B cell (primary cell): ENCODE data around the gene ADAMTSL2.

ENCODE experiments used
- CTCF ChIP-seq: fragments of 200-600 bp; IDR thresholded peaks from one replicate; pipeline ENCODE4 v1.8.0; 2022; ENCODE audit warnings: antibody characterized with exemption, mild to moderate bottlenecking
- EZH2 ChIP-seq: IDR thresholded peaks from 2 replicates; pipeline ENCODE4 v1.6.1; 2012; ENCODE audit warnings: borderline replicate concordance, low read depth, mild to moderate bottlenecking, moderate library complexity, low read length; ENCODE audit not compliant: insufficient read depth, poor library complexity, severe bottlenecking

- TF ChIP-seq CTCF (no peak), EZH2 (no peak)
Observed at GRCh38 chr9:133609311-133610098, 75.0 kb downstream of the ADAMTSL2 start, which contains the start of gene FAM163B.
